ENCODE measurements around the gene ACYP2.

DNA sequence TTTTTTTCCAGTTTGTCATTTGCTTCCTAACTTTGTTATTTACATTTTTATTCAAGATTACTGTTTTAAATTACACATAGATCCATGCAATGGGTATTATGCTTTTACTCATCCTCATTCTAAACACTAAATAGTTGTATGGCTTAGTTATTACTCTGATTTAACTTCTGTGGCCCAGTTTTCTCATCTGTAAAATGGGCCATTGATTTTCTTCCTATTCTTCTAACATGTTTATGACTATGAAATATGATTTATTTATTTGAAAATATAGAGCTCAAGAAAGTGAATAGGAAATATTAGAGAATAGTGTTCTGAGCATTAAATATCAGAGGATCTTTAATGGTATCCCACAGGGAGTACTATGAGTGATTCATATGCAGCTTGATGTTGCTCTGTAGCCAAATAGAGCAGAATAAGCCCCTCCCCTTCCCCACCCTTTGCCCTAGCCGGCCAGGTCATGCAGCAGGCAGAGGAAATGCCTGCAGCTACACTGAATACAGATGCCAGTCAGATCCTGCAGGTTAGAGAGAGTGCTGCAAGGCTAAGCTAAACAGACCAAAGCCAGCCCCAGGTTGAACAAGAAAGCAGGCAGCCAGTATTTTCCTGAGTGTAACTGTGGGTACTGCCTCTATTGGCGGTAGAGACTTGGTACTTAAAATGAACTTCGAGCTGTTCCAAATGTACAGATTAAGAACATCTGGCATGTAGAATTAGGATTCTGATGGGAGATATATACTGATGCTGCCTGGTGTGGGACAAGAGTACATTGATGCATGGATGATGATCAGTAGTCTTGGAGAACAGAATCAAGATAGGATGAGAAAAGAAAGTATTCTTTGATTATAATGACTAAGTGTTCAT lies 11.7 kb upstream of the ACYP2 start:
- TF ChIP-seq, protein P1, sequence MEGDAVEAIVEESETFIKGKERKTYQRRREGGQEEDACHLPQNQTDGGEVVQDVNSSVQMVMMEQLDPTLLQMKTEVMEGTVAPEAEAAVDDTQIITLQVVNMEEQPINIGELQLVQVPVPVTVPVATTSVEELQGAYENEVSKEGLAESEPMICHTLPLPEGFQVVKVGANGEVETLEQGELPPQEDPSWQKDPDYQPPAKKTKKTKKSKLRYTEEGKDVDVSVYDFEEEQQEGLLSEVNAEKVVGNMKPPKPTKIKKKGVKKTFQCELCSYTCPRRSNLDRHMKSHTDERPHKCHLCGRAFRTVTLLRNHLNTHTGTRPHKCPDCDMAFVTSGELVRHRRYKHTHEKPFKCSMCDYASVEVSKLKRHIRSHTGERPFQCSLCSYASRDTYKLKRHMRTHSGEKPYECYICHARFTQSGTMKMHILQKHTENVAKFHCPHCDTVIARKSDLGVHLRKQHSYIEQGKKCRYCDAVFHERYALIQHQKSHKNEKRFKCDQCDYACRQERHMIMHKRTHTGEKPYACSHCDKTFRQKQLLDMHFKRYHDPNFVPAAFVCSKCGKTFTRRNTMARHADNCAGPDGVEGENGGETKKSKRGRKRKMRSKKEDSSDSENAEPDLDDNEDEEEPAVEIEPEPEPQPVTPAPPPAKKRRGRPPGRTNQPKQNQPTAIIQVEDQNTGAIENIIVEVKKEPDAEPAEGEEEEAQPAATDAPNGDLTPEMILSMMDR (IDR thresholded peaks at IDR 0.05), result peak; percentile 17
- no peak for TF ChIP-seq EZH2 (IDR thresholded peaks at IDR 0.05; ENCODE audit: borderline replicate concordance, insufficient read depth, low read depth, low read length, poor library complexity, severe bottlenecking)
